ENCODE results near the gene EPB41L1.

EPB41L1 gene

GRCh38 chr20:36129160-36129543 lies 25.4 kb upstream of the EPB41L1 start:
- TF ChIP-seq FOXK2 (IDR thresholded peaks at IDR 0.05) (no peak), SUZ12 (IDR thresholded peaks at IDR 0.05) (no peak), SP1 (IDR thresholded peaks at IDR 0.05) (no peak), TARDBP (IDR thresholded peaks at IDR 0.05) (no peak), ZNF384 (IDR thresholded peaks at IDR 0.05) (no peak), ARNT (IDR thresholded peaks at IDR 0.05) (no peak), L3MBTL2 (conservative IDR thresholded peaks at IDR 0.05) (no peak), LEF1 (IDR thresholded peaks at IDR 0.05; ENCODE audit: borderline replicate concordance) (no peak), CTBP1 (IDR thresholded peaks at IDR 0.05; ENCODE audit: borderline replicate concordance) (no peak), ELF4 (IDR thresholded peaks at IDR 0.05) (no peak), PKNOX1 (IDR thresholded peaks at IDR 0.05) (no peak), FOXM1 (IDR thresholded peaks at IDR 0.05; ENCODE audit: borderline replicate concordance) (no peak), BHLHE40 (IDR thresholded peaks at IDR 0.05; ENCODE audit: borderline replicate concordance) (no peak), FOXA1 (IDR thresholded peaks at IDR 0.05) (no peak), HDGF (IDR thresholded peaks at IDR 0.05; ENCODE audit: borderline replicate concordance) (no peak), NFRKB (IDR thresholded peaks at IDR 0.05) (no peak)
- CTCF ChIA-PET, result interaction anchor here (0.5 kb wide), 1 partner anchor 31 kb away, joined by 3 read pairs; no protein-coding TSS in a partner anchor
- POLR2A ChIA-PET, result no interaction called here
- no peak for DNase-seq (ENCODE audit: extremely low spot score)

- CTCF ChIA-PET, result no interaction called here
- POLR2A ChIA-PET, result no interaction called here
- no peak for DNase-seq (ENCODE audit: extremely low spot score)
- TF ChIP-seq FOXA1 (IDR thresholded peaks at IDR 0.05) (no peak), FOXM1 (IDR thresholded peaks at IDR 0.05; ENCODE audit: borderline replicate concordance) (no peak), ELF4 (IDR thresholded peaks at IDR 0.05) (no peak), NFRKB (IDR thresholded peaks at IDR 0.05) (no peak)
These were observed 24.1 kb upstream of the EPB41L1 start for GRCh38 chr20:36130390-36130789.

GRCh38 chr20:36132802-36133211 lies 21.7 kb upstream of the EPB41L1 start:
- no peak for DNase-seq (ENCODE audit: extremely low spot score)
- POLR2A ChIA-PET, result no interaction called here
- CTCF ChIA-PET, result interaction anchor here (1.2 to 1.9 kb wide), 2 partner anchors 140 to 141 kb away, joined by 3 to 9 read pairs; no protein-coding TSS in a partner anchor
- no peak for TF ChIP-seq FOXA1 (IDR thresholded peaks at IDR 0.05)
- no peak for TF ChIP-seq ARNT (IDR thresholded peaks at IDR 0.05)
- TF ChIP-seq BHLHE40 (IDR thresholded peaks at IDR 0.05; ENCODE audit: borderline replicate concordance), result no peak
- no peak for TF ChIP-seq PKNOX1 (IDR thresholded peaks at IDR 0.05)
- no peak for TF ChIP-seq TARDBP (IDR thresholded peaks at IDR 0.05)
- no peak for TF ChIP-seq NFRKB (IDR thresholded peaks at IDR 0.05)
- no peak for TF ChIP-seq SUZ12 (IDR thresholded peaks at IDR 0.05)
- TF ChIP-seq L3MBTL2 (conservative IDR thresholded peaks at IDR 0.05), result no peak
- TF ChIP-seq ELF4 (IDR thresholded peaks at IDR 0.05), result no peak
- TF ChIP-seq HDGF (IDR thresholded peaks at IDR 0.05; ENCODE audit: borderline replicate concordance), result no peak
- TF ChIP-seq FOXK2 (IDR thresholded peaks at IDR 0.05), result no peak
- TF ChIP-seq FOXM1 (IDR thresholded peaks at IDR 0.05; ENCODE audit: borderline replicate concordance), result no peak
- no peak for TF ChIP-seq LEF1 (IDR thresholded peaks at IDR 0.05; ENCODE audit: borderline replicate concordance)
- TF ChIP-seq ZNF384 (IDR thresholded peaks at IDR 0.05), result no peak
- no peak for TF ChIP-seq CTBP1 (IDR thresholded peaks at IDR 0.05; ENCODE audit: borderline replicate concordance)
- no peak for TF ChIP-seq SP1 (IDR thresholded peaks at IDR 0.05)

- ChIA-PET POLR2A (no interaction called here), CTCF (interaction anchor here (1.9 kb wide), 1 partner anchor 141 kb away, joined by 9 read pairs; no protein-coding TSS in a partner anchor)
- no peak for TF ChIP-seq SUZ12 (IDR thresholded peaks at IDR 0.05)
- no peak for TF ChIP-seq L3MBTL2 (conservative IDR thresholded peaks at IDR 0.05)
- TF ChIP-seq NFRKB (IDR thresholded peaks at IDR 0.05), result no peak
- no peak for TF ChIP-seq TARDBP (IDR thresholded peaks at IDR 0.05)
- no peak for TF ChIP-seq FOXA1 (IDR thresholded peaks at IDR 0.05)
- TF ChIP-seq HDGF (IDR thresholded peaks at IDR 0.05; ENCODE audit: borderline replicate concordance), result no peak
- TF ChIP-seq CTBP1 (IDR thresholded peaks at IDR 0.05; ENCODE audit: borderline replicate concordance), result no peak
- TF ChIP-seq SP1 (IDR thresholded peaks at IDR 0.05), result no peak
- no peak for TF ChIP-seq FOXK2 (IDR thresholded peaks at IDR 0.05)
- TF ChIP-seq ELF4 (IDR thresholded peaks at IDR 0.05), result no peak
- no peak for TF ChIP-seq PKNOX1 (IDR thresholded peaks at IDR 0.05)
- no peak for TF ChIP-seq ARNT (IDR thresholded peaks at IDR 0.05)
- no peak for TF ChIP-seq FOXM1 (IDR thresholded peaks at IDR 0.05; ENCODE audit: borderline replicate concordance)
- TF ChIP-seq BHLHE40 (IDR thresholded peaks at IDR 0.05; ENCODE audit: borderline replicate concordance), result no peak
- TF ChIP-seq ZNF384 (IDR thresholded peaks at IDR 0.05), result no peak
- DNase-seq (ENCODE audit: extremely low spot score), result no peak
These were observed 20.7 kb upstream of the EPB41L1 start for GRCh38 chr20:36133821-36134220.

GRCh38 chr20:36135159-36135558 lies 19.4 kb upstream of the EPB41L1 start:
- no peak for DNase-seq (ENCODE audit: extremely low spot score)
- TF ChIP-seq L3MBTL2 (conservative IDR thresholded peaks at IDR 0.05) (no peak), CTBP1 (IDR thresholded peaks at IDR 0.05; ENCODE audit: borderline replicate concordance) (no peak), FOXM1 (IDR thresholded peaks at IDR 0.05; ENCODE audit: borderline replicate concordance) (no peak), ELF4 (IDR thresholded peaks at IDR 0.05) (no peak), HDGF (IDR thresholded peaks at IDR 0.05; ENCODE audit: borderline replicate concordance) (no peak), LEF1 (IDR thresholded peaks at IDR 0.05; ENCODE audit: borderline replicate concordance) (no peak), TARDBP (IDR thresholded peaks at IDR 0.05) (no peak), FOXK2 (IDR thresholded peaks at IDR 0.05) (no peak), FOXA1 (IDR thresholded peaks at IDR 0.05) (no peak), SUZ12 (IDR thresholded peaks at IDR 0.05) (no peak), ZNF384 (IDR thresholded peaks at IDR 0.05) (no peak), ARNT (IDR thresholded peaks at IDR 0.05) (no peak), PKNOX1 (IDR thresholded peaks at IDR 0.05) (no peak), BHLHE40 (IDR thresholded peaks at IDR 0.05; ENCODE audit: borderline replicate concordance) (no peak), NFRKB (IDR thresholded peaks at IDR 0.05) (no peak), SP1 (IDR thresholded peaks at IDR 0.05) (no peak)
- ChIA-PET CTCF (no interaction called here), POLR2A (no interaction called here)
